GM21737 (cell line): ENCODE data around the gene AKAP13.

ENCODE experiments used
- ATAC-seq: cut with Tn5 transposase; IDR thresholded peaks from one replicate; pipeline ENCODE4 v1.9.1; 2021; ENCODE audit warnings: mild to moderate bottlenecking, moderate library complexity; ENCODE audit not compliant: unreplicated experiment

The AKAP13 gene

DNA sequence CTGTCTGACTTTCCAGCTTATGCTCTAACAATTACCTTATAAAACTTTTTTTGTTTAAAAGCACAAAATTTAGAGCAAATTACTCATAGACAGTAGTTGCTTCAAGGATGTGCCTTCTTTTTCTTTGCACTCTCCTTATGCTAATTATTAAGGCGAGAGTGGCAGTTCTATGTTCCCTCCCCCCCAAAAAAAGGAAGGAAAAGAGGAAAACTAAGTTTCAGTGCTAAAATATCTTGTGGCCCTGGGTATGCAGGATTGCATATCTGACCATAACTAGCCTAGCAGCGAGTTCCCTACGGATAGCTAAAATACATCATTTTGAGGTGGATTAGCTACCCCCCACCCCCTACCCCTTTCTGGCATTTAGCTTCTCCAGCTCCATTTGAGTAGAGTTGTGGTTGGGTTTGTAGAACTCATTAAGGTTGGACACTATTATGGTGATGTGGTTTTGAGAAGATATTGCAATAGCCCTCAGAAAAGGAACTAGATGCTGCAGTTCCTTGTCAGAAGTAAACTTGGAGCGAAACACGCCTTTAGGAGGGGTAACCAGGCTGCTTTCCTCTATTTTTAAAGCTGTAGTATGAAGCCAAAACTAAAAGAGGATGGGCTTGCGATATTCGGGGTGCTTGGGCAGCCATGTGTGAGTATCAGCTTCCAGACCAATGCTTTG is 174.6 kb downstream of the AKAP13 start:
- ATAC-seq, result no peak

DNA sequence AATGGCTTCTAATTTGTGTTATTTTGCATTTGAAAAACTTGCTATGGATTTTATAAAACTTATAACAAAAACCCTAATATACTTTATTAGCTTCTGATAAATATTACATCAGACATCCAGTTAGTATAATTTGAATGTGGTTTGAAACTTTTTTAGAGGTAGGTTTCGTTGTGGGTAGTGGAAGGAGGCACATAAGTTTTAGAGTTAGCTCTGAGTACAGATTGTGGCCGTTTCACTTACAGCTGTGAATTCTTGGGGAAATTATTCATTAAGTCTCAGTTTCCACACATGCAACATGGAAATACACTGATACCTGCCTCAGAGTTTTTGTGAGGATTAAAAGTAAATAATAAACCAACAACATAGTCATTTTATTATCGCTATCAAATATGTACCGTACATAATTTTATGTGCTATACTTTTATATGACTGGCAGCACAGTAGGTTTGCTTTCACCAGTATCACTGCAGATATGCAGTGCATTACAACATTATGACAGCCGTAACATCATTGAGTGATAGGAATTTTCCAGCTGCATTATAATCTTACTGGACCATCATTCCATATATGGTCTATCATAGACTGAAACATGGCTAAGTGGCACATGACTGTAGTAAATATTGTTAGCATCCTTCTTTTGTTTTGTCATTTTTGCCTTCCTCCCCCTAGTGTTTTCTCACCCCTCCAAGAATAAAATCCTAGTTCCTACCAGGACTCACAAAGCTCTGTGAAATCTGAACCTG is 175.6 kb downstream of the AKAP13 start:
- no peak for ATAC-seq

DNA sequence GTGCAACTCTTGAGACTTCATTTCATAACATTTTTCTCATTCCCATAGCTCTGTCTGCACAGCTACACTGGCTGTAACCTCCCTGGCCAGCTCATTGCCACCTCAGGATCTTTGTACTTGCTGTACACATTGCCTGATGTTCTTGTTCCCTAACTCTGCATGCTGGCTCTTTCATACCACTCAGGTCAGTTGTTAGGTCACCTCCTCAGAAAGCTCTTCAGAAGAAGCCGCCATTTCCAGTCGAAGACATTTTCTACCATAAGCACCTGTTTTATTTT is 176.2 kb downstream of the AKAP13 start:
- no peak for ATAC-seq

DNA sequence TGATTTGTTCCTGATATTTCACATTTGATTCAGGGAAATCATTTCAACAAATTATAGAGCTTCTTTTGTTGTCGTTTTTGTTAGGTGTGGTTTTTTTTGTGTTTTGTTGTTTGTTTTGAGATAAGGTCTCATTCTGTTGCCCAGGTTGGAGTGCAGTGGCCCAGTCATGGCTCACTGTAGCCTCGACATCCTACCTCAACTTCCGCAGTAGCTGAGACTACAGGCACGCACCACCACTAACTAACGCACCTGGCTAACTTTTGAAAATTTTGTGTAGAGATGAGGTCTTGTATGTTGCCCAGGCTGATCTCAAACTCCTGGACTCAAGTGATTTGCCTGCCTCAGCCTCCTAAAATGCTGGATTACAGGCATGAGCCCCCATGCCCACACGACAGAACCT is 177.0 kb downstream of the AKAP13 start:
- ATAC-seq, result no peak

DNA sequence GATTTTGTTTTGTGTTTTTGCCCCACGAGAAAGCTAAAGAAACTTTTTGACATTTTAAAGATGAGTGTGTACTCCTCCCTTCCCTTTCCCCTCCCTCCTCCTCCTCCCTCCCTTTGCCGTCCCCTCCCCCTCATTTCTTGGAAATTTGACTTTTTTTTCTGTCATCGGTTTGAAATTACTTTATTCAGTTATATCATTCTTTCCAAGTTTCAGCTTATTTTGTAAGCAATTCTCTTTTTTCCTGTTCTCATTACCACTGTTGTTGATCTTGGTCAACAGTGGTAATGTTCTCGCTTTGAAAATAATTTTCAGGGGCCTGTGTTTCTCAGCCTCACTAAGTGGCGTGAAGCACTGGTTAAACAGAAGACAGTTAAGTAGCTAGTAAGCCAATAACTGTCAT is 178.4 kb downstream of the AKAP13 start:
- ATAC-seq, result no peak

DNA sequence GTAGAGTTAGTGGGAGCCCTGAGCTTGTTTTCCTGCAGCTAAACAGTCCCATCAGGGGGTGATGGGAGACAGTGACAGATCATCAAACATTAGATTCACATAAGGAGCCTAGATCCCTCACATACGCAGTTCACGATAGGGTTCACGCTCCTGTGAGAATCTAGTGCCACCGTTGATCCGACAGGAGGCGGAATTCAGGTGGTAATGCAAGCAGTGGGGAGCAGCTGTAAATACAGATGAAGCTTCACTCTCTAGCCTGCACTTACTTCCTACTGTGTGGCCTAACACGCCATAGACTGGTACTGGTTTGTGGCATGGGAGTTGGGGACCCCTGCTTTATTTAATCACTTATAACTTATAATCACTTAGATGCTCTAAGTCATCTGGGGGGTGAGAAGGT is 179.1 kb downstream of the AKAP13 start:
- no peak for ATAC-seq

DNA sequence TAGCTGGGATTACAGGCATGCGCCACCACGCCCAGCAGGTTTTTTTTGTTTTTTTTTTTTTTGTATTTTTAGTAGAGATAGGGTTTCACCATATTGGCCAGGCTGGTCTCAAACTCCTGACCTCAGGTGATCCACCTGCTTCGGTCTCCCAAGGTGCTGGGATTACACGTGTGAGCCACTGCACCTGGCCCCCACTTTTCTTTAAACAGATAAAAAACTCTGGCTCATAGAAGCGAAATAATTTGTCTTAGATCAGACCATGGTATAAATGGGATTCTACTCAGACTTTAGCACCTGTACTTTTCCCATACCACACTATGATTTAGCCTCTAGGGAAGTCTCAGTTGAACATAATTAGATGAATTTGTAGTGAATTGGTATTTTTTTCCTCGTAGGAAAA is 182.4 kb downstream of the AKAP13 start:
- ATAC-seq, result no peak

DNA sequence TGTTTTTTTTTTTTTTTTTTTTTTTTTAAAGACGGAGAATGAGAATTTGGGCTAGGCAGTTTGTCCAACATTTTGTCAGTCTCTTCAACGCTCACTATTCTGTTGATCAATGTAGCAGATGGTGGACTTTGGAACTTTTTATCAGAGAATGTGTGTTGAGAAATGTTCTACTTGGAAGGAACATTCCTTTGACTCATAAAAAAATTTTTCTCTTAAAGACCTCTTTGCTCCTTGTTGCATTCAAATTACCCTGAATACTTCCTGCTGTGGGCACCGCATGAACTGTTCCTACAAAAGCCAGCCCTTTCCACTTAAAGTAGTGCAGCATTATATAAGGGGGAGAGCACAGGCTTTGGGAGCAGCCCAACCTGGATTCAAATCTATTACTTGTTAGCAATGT is 182.9 kb downstream of the AKAP13 start:
- ATAC-seq, result no peak

DNA sequence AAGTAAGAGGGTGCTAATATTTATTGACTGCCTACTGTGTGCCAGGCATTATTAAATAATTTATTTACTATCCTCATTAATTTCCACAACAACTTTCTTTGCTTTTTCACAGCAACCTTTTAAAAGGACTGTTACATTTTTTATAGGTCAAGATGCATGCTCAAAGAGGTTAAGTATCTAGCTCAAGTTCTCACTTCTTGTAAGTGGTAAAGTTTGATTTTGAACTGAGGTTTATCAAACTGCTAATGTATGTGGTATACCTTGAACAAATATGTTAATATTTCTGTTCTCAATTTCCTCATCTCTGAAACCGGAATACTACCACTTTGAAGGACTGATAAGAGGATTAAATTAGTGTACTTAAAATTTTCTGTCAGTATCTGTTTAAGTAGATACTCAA is 183.3 kb downstream of the AKAP13 start:
- ATAC-seq, result no peak

DNA sequence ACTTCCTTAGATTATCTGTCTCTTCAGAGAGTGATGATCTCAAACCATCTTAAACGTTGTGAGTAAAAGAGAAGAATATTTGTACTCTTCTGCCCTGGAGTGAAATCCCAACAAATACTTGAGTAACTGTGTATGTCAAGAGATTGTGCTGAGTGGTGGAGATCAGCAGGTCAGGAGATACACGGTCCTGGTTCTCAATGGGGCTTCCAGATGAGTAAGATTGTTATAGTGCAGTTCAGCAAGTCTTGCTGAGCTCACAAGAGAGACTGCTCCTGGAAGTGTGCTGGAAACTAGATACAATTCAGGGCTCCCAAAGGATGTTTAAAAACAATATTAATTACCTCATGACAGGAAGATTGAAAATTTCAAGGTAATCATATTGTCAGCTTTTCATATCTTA is 184.3 kb downstream of the AKAP13 start:
- no peak for ATAC-seq

DNA sequence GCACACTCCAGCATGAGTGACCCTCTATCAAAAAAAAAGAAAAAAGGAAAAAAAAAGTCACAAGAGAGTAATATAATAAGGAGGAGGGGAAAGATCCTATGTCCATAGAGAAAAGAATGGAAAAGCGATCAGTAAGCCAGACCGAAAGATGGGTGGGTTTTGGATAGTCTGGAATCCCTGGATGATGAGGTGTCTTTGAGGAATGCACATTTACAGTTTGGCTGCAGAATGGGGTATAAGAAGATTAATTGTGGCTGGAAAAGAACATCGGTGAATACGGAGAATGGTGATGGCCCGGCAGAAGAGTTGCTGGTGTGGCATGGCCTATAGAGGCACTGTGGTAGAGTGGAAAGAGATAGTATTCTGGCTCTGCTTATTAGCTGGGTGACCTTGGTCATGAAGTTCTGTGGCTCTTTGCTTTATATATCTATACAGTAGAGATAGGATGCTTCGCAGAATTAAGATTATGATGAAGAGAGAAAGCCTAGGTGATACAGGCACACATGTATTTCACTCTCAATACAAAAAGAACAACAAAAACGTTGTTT is 187.9 kb downstream of the AKAP13 start:
- no peak for ATAC-seq

DNA sequence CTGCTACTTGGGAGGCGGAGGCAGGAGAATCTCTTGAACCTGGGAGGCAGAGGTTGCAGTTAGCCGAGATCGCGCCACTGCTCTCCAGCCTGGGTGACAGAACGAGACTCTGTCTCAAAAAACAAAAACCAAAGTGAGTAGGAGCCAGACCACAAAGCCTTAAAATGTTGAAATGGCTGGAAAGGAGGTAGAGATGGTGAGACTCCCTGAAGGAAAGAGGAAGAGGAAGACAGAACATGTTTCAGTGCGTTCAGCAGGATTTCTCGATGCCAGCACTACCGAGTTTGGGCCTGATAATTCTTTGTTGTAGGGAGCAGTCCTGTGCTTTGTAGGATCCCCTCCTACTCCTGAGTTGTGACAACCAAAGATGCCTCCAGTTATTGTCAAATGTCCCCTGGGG is 189.9 kb downstream of the AKAP13 start:
- no peak for ATAC-seq

DNA sequence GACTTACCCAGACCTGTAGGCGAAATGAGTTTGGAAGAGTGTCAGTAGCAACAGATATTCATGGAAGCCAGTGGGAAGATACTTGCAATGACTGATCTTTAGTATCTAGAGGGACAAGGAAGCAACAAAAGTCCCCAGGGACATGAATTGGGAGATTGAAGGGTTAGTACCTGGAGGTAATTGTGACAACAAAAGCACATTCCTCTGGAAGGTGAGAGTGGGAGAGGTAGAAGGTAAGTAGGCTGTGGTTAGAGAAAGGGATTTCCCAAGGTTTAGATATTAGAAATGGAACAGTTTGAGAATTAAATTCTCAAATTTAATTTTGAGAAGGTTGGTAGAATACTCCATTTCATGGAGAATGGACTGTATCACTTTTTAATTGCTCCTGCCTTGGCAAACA is 191.4 kb downstream of the AKAP13 start:
- ATAC-seq, result no peak

DNA sequence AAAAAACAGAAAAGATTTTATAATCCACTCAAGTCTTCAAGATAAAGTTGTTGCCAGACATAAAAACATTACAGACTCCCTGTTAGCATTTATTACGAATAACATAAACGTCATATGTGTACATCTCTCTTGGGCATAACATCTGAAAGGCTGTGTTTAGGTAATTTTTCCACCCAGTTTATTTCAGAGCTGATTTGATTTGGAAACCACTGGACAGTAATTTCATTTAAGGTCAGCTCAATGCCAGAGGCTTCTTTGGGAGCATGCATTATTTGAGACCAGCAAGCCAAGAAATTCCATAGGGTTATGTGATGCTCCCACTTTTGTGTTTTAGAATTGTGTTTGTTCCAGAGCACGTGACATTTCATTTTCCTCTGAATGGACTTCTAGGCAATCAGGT is 196.0 kb downstream of the AKAP13 start:
- no peak for ATAC-seq

DNA sequence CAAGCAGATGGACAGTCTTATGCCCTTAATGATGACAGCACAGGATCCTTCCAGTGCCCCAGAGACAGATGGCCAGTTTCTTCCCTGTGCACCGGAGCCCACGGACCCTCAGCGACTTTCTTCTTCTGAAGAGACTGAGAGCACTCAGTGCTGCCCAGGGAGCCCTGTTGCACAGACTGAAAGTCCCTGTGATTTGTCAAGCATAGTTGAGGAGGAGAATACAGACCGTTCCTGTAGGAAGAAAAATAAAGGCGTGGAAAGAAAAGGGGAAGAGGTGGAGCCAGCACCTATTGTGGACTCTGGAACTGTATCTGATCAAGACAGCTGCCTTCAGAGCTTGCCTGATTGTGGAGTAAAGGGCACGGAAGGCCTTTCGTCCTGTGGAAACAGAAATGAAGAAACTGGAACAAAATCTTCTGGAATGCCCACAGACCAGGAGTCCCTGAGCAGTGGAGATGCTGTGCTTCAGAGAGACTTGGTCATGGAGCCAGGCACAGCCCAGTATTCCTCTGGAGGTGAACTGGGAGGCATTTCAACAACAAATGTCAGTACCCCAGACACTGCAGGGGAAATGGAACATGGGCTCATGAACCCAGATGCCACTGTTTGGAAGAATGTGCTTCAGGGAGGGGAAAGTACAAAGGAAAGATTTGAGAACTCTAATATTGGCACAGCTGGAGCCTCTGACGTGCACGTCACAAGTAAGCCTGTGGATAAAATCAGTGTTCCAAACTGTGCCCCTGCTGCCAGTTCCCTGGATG is 198.7 kb downstream of the AKAP13 start:
- no peak for ATAC-seq

DNA sequence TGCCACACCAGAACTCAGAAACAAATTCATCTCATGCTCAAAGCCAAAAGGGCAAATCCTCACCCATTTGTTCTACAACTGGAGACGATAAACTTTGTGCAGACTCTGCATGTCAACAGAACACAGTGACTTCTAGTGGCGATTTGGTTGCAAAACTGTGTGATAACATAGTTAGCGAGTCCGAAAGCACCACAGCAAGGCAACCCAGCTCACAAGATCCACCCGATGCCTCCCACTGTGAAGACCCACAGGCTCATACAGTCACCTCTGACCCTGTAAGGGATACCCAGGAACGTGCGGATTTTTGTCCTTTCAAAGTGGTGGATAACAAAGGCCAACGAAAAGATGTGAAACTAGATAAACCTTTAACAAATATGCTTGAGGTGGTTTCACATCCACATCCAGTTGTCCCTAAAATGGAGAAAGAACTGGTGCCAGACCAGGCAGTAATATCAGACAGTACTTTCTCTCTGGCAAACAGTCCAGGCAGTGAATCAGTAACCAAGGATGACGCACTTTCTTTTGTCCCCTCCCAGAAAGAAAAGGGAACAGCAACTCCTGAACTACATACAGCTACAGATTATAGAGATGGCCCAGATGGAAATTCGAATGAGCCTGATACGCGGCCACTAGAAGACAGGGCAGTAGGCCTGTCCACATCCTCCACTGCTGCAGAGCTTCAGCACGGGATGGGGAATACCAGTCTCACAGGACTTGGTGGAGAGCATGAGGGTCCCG is 199.7 kb downstream of the AKAP13 start:
- ATAC-seq, result no peak

DNA sequence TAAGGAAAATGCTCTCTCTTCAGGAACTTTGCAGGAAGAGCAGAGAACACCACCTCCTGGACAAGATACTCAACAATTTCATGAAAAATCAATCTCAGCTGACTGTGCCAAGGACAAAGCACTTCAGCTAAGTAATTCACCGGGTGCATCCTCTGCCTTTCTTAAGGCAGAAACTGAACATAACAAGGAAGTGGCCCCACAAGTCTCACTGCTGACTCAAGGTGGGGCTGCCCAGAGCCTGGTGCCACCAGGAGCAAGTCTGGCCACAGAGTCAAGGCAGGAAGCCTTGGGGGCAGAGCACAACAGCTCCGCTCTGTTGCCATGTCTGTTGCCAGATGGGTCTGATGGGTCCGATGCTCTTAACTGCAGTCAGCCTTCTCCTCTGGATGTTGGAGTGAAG is 200.5 kb downstream of the AKAP13 start:
- ATAC-seq, result no peak

DNA sequence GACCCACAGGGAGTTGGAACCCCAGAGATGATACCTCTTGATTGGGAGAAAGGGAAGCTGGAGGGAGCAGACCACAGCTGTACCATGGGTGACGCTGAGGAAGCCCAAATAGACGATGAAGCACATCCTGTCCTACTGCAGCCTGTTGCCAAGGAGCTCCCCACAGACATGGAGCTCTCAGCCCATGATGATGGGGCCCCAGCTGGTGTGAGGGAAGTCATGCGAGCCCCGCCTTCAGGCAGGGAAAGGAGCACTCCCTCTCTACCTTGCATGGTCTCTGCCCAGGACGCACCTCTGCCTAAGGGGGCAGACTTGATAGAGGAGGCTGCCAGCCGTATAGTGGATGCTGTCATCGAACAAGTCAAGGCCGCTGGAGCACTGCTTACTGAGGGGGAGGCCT is 201.1 kb downstream of the AKAP13 start:
- no peak for ATAC-seq

DNA sequence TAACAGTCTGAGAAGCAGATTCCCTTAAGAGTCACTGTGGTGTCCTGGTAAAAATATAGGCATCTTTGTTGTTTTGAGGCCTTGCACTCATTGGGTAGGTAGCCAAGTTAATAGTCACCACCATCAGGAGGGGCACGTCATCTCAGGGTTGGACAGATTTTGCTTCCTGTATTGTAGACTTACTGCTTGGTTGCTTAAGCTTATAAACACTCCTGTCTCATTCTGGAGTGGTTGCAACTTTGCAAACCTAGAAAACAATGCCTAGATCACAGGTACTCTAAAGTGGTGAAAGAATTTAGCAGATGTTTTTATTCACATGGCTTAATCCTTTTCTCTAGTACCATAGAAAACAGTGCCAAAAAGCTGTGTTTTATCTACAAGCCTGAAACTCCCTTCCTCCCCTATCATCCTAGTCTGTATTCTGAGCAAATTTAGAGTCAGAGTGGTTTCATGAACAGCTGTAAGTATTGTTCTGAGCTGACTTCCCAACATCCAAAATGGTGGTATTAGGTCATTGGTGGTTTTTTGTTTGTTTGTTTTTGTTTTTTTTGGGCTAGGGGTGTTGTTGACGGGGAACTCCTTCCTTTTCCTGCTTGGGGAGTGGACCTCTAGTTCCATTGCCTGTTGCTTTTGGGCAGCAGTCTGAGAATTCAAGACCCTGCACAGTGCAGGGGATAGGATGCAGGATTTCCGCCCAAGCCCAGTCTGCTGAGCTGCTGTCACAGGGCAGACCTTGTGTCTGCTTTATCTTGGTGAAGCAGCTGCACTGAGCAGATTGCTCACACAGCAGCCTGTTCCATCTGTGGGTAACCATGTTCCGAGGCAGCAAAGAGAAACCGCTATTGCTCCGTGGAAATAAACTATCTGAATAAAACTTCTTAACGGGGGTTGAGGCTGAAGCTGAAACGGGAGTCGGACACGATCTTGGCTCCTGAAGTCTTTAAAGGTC is 202.0 kb downstream of the AKAP13 start:
- peak; percentile 41 for ATAC-seq

DNA sequence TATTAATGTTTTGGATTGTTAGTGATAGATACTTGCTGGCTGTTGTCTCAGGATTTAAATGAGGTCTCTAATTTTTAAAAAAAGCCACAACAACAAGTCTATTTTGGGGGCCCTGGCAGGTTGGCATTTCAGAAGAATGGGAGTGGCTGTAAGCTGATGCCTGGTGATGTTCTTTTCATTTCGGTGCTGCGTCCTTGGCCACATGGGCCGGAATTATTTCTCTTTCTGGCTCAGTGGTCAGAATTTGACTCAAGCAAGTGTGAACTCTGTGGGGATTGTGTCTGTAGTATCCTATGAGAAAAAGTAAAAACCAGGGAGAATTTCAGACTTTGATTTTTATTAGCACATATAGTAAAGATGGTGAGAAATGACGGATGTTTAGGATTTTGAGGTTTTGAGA is 203.0 kb downstream of the AKAP13 start:
- no peak for ATAC-seq
